Measurements from ENCODE around the gene CD300LG. TPM values are rescaled to one million over a fixed set of nuclear protein-coding genes. Genes with fewer than 3 reads are reported as not detected.
"Not testable (repeated sequence)": the region's sequence is repeated elsewhere in the genome, so short reads cannot be mapped to it uniquely, and the experiment has no call there.

CD300LG gene
- total RNA-seq, 3 donors from 2014 or later = 17.9 to 69.2 (median 51.0) TPM

DNA sequence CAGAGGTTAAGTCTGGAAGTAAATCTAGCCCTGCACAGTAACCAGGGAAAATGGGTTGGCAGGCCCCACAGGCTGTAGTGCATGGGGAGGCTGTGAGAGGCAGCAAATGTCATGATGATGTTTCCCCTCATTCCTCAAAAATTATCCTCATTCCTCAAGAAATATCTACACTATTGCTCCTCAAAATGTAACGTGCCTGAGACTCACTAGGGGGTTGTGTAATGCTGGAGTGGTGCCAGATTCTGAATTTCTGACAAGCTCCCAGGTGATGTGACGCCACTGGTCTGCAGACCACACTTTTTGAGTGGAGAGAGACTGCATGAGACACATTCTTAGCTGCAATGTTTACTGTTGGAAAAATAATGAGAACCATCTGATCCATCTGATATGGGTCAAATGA lies 12.9 kb upstream of the CD300LG start:
- intact Hi-C loops (cut with DNase I; ENCODE audit: low total_unique reads) = loop anchor here (10.0 kb wide), 1 partner anchor 59 kb away; the partner anchor contains the start of gene DUSP3
- H3K36me3 ChIP-seq = no peaks in the 10 kb centered on the region
- H3K9me3 ChIP-seq = no peaks in the 10 kb centered on the region
- H3K4me1 ChIP-seq = peaks cover 0 to 7% of the 10 kb centered on the region in 2 donors
- TF ChIP-seq, protein P1, sequence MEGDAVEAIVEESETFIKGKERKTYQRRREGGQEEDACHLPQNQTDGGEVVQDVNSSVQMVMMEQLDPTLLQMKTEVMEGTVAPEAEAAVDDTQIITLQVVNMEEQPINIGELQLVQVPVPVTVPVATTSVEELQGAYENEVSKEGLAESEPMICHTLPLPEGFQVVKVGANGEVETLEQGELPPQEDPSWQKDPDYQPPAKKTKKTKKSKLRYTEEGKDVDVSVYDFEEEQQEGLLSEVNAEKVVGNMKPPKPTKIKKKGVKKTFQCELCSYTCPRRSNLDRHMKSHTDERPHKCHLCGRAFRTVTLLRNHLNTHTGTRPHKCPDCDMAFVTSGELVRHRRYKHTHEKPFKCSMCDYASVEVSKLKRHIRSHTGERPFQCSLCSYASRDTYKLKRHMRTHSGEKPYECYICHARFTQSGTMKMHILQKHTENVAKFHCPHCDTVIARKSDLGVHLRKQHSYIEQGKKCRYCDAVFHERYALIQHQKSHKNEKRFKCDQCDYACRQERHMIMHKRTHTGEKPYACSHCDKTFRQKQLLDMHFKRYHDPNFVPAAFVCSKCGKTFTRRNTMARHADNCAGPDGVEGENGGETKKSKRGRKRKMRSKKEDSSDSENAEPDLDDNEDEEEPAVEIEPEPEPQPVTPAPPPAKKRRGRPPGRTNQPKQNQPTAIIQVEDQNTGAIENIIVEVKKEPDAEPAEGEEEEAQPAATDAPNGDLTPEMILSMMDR (IDR thresholded peaks at IDR 0.05) = no peak
- TF ChIP-seq POLR2AphosphoS5 (IDR thresholded peaks at IDR 0.05) (peak in 2 of 3 donors; percentile 28 to 35), POLR2A (IDR thresholded peaks at IDR 0.05) (no peak)
- peak overlapping the region in 1 of 3 donors; percentile 88 for H3K4me3 ChIP-seq
- no peak for DNase-seq (ENCODE audit: low spot score in 2 of 2)
- H3K27ac ChIP-seq = peak overlapping the region in 1 of 2 donors; percentile 6
- H3K27me3 ChIP-seq = no peaks in the 10 kb centered on the region

- Histone ChIP-seq H3K36me3 (no peaks in the 10 kb centered on the region), H3K27me3 (no peaks in the 10 kb centered on the region), H3K9me3 (no peaks in the 10 kb centered on the region), H3K4me1 (peaks cover 0 to 6% of the 10 kb centered on the region in 2 donors), H3K27ac (peak overlapping the region; percentile 46 to 59), H3K4me3 (no peak overlapping the region)
- intact Hi-C loops (cut with DNase I; ENCODE audit: low total_unique reads) = loop anchor here (10.0 kb wide), 1 partner anchor 65 kb away; the partner anchor contains the start of gene DUSP3
- TF ChIP-seq POLR2A (IDR thresholded peaks at IDR 0.05) (no peak), POLR2AphosphoS5 (IDR thresholded peaks at IDR 0.05) (peak in 2 of 3 donors; percentile 26 to 59)
- peak in 1 of 2 donors; percentile 80 for DNase-seq (ENCODE audit: low spot score in 2 of 2)
Observed at GRCh38 chr17:43839670-43840108, 7.3 kb upstream of the CD300LG start.

DNA sequence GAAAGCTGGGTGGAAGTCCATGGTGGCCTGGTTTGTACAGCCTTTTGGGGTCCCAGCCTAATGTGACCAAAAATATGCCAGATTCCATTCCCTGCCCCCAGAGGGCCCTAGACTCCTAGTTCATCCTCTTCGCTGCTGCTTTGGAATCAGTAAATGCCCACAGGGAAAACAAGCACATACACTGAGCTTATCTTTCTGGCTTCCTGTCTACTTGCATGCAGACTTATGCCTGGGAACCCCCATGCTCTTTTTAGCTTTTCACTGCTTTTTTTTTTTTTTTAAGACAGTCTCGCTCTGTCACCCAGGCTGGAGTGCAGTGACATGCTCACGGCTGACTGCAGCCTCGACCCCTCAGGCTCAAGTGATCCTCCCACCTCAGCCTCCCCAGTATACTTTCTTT lies 6.2 kb upstream of the CD300LG start:
- Histone ChIP-seq H3K4me1 (peaks cover 0 to 6% of the 10 kb centered on the region in 2 donors), H3K4me3 (no peak overlapping the region), H3K27ac (peak overlapping the region; percentile 16 to 41), H3K27me3 (no peaks in the 10 kb centered on the region), H3K36me3 (no peaks in the 10 kb centered on the region), H3K9me3 (no peaks in the 10 kb centered on the region)
- intact Hi-C loops (cut with DNase I; ENCODE audit: low total_unique reads) = no loop called here
- TF ChIP-seq POLR2A (IDR thresholded peaks at IDR 0.05) = no peak
- no peak for TF ChIP-seq POLR2AphosphoS5 (IDR thresholded peaks at IDR 0.05)
- TF ChIP-seq, protein P1 (IDR thresholded peaks at IDR 0.05) = no peak
- no peak for DNase-seq (ENCODE audit: low spot score in 2 of 2)

DNA sequence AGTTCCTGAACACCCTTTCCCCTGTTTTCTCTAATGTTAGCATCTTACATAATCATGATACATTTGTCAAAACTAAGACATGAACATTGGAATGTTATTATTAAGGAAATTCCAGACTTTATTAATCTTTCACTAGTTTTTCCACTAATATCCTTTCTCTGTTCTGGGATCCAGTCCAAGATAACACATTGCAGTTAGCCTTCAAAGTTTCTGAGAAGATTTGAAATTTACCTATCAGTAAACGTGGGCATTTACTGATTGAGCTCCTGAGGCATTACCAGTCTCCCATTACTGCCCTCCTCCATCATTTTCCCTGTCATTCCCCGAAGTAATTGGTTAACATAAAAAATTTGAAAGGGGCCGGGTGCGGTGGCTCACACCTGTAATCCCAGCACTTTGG lies 5.7 kb upstream of the CD300LG start:
- Histone ChIP-seq H3K9me3 (no peaks in the 10 kb centered on the region), H3K4me3 (no peak overlapping the region), H3K27me3 (no peaks in the 10 kb centered on the region), H3K4me1 (peaks cover 0 to 6% of the 10 kb centered on the region in 2 donors), H3K36me3 (no peaks in the 10 kb centered on the region), H3K27ac (no peak overlapping the region)
- DNase-seq (ENCODE audit: low spot score in 2 of 2) = no peak
- intact Hi-C loops (cut with DNase I; ENCODE audit: low total_unique reads) = no loop called here
- no peak for TF ChIP-seq POLR2AphosphoS5 (IDR thresholded peaks at IDR 0.05)
- TF ChIP-seq, protein P1 (IDR thresholded peaks at IDR 0.05) = no peak
- TF ChIP-seq POLR2A (IDR thresholded peaks at IDR 0.05) = no peak

GRCh38 chr17:43842091-43842974 lies 4.6 kb upstream of the CD300LG start:
- intact Hi-C loops (cut with DNase I; ENCODE audit: low total_unique reads); H3K4me1 ChIP-seq; H3K36me3 ChIP-seq; H3K9me3 ChIP-seq; H3K27me3 ChIP-seq: not testable (repeated sequence)
- DNase-seq (ENCODE audit: low spot score in 2 of 2) = peak in 1 of 2 donors; percentile 74
- peak overlapping the region; percentile 42 to 45 for H3K27ac ChIP-seq
- peak overlapping the region in 2 of 3 donors; percentile 20 to 43 for H3K4me3 ChIP-seq

DNA sequence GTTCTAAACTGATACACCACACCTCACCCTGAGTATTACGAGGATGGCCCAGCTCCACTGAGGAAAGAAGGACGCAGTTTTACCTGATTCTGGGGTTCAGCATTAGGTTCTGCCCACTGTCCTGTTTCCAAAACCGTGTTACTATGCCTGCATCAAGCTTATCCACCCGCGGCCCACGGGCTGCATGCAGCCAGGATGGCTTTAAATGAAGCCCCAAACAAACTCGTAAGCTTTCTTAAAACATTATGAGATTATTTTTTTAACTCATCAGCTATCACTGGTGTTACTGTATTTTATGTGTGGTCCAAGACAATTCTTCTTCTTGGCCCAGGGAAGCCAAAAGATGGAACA lies 4.0 kb upstream of the CD300LG start:
- Histone ChIP-seq H3K27me3 (no peaks in the 10 kb centered on the region), H3K27ac (peak overlapping the region in 1 of 2 donors; percentile 35), H3K4me1 (peaks cover 3 to 6% of the 10 kb centered on the region in 2 donors), H3K4me3 (no peak overlapping the region), H3K9me3 (no peaks in the 10 kb centered on the region), H3K36me3 (no peaks in the 10 kb centered on the region)
- no peak for DNase-seq (ENCODE audit: low spot score in 2 of 2)
- intact Hi-C loops (cut with DNase I; ENCODE audit: low total_unique reads) = no loop called here
- TF ChIP-seq POLR2AphosphoS5 (IDR thresholded peaks at IDR 0.05) (no peak), POLR2A (IDR thresholded peaks at IDR 0.05) (no peak)
- TF ChIP-seq, protein P1 (IDR thresholded peaks at IDR 0.05) = no peak
